Retina (tissue), 1 donor: ENCODE measurements around the gene MARK3.
"Not testable (repeated sequence)": the region's sequence is repeated elsewhere in the genome, so short reads cannot be mapped to it uniquely, and the experiment has no call there.

Experiments used
- DNase-seq: peaks from one replicate; pipeline ENCODE4 v3.0.0-alpha.2; 2016

Gene MARK3

GRCh38 chr14:103517174-103517566, 132.0 kb downstream of the MARK3 start:
- DNase-seq, result peak; percentile 54

- DNase-seq, result peak; percentile 80
These were observed 132.7 kb downstream of the MARK3 start for GRCh38 chr14:103517721-103518421.

- DNase-seq, result peak; percentile 83
These were observed 133.3 kb downstream of the MARK3 start for GRCh38 chr14:103518422-103519042.

- no peak for DNase-seq
These were observed 134.0 kb downstream of the MARK3 start for GRCh38 chr14:103519043-103519836.

- peak; percentile 56 for DNase-seq
These were observed 134.6 kb downstream of the MARK3 start for GRCh38 chr14:103519837-103520212.

- DNase-seq, result no peak
These were observed 135.0 kb downstream of the MARK3 start for GRCh38 chr14:103520269-103520656.

- peak; percentile 90 for DNase-seq
These were observed 135.6 kb downstream of the MARK3 start for GRCh38 chr14:103520657-103521437.

GRCh38 chr14:103521438-103521950, 136.3 kb downstream of the MARK3 start:
- peak; percentile 46 for DNase-seq

GRCh38 chr14:103521951-103522563, 136.8 kb downstream of the MARK3 start:
- DNase-seq, result peak; percentile 83

GRCh38 chr14:103522649-103523574, 137.7 kb downstream of the MARK3 start, which contains the start of gene CKB:
Gene CKB, minus strand, starts transcription at chr14:103522830. Its CDS starts 337 bp downstream, at chr14:103522493.
- DNase-seq, result peak; percentile 93

- no peak for DNase-seq
These were observed 138.3 kb downstream of the MARK3 start for GRCh38 chr14:103523575-103523954.

GRCh38 chr14:103524002-103524935, 139.1 kb downstream of the MARK3 start:
- DNase-seq, result no peak

- not testable (repeated sequence) for DNase-seq
These were observed 140.4 kb downstream of the MARK3 start for GRCh38 chr14:103525430-103526246.

- no peak for DNase-seq
These were observed 141.2 kb downstream of the MARK3 start for GRCh38 chr14:103526247-103526913.

GRCh38 chr14:103526914-103527248, 141.7 kb downstream of the MARK3 start:
- DNase-seq, result no peak

- no peak for DNase-seq
These were observed 142.4 kb downstream of the MARK3 start for GRCh38 chr14:103527408-103528145.

- DNase-seq, result peak; percentile 55
These were observed 143.0 kb downstream of the MARK3 start for GRCh38 chr14:103528146-103528586.
